LNCAP (cell line): Measurements from ENCODE around the gene CHCHD3.

Experiments used
- TF ChIP-seq, protein P1 (sequence below): fragments of 450-650 bp; IDR thresholded peaks from 2 replicates; pipeline ENCODE4 v1.5.1; 2017; ENCODE audit warnings: mild to moderate bottlenecking

The CHCHD3 gene

GRCh38 chr7:133040178-133040577, 41.7 kb downstream of the CHCHD3 start:
- TF ChIP-seq, protein P1, sequence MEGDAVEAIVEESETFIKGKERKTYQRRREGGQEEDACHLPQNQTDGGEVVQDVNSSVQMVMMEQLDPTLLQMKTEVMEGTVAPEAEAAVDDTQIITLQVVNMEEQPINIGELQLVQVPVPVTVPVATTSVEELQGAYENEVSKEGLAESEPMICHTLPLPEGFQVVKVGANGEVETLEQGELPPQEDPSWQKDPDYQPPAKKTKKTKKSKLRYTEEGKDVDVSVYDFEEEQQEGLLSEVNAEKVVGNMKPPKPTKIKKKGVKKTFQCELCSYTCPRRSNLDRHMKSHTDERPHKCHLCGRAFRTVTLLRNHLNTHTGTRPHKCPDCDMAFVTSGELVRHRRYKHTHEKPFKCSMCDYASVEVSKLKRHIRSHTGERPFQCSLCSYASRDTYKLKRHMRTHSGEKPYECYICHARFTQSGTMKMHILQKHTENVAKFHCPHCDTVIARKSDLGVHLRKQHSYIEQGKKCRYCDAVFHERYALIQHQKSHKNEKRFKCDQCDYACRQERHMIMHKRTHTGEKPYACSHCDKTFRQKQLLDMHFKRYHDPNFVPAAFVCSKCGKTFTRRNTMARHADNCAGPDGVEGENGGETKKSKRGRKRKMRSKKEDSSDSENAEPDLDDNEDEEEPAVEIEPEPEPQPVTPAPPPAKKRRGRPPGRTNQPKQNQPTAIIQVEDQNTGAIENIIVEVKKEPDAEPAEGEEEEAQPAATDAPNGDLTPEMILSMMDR: no peak

DNA sequence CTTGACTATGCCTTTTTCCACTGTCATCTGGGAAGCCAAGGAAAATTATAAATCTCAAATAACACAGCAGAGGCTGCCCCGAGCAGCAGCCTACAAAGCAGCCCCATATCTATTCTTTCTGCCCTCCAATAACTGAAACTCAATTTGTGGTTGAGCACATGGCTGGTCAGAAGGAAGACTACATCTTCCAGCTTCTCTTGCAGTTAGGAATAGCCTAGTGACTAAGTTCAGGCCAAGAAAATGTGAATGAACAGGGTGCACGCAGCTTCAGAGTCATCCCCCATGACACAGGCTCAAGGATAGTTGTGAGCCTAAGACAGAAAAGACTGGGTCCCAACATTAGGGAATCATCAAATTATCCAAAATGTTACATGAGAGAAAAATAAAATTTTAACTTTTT, 42.3 kb downstream of the CHCHD3 start:
- TF ChIP-seq, protein P1: no peak

DNA sequence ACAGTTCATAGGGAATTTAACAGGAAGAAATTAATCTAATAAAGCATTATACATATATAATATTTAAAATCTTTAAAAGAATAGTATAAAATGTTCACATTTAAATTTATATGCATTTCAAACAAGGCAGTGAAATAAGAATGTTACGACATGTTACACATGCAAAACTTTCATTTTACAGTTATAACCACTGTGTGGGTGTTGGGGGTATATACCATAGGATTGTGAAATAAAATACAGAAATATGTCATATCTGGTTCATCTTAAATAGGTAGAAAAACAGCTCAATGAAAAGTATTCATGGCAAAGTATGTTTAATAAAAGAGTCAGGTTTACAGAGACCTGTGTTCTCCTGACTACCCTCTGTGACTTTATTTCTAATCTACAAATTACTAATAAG, 45.6 kb downstream of the CHCHD3 start:
- TF ChIP-seq, protein P1: no peak

GRCh38 chr7:133030346-133030745, 51.5 kb downstream of the CHCHD3 start:
- TF ChIP-seq, protein P1: no peak

DNA sequence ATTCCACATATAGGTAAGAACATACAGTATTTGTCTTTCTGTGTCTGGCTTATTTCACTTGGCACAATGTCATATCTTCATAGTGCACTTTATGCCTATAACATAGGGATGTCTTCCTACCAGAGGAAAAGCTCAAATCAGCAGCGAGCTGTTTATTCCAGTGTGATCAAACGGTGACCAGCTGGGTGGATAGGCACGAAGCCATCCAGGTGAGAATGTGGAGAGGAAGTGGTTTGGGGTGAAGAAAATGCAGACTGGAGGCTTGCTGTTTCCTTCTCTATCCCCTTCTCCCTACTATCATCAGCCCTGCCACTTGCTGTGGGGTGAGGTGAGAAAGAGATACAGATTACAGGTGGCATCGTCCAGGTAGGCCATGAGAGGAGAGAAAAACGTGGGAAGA, 52.4 kb downstream of the CHCHD3 start:
- TF ChIP-seq, protein P1: no peak

DNA sequence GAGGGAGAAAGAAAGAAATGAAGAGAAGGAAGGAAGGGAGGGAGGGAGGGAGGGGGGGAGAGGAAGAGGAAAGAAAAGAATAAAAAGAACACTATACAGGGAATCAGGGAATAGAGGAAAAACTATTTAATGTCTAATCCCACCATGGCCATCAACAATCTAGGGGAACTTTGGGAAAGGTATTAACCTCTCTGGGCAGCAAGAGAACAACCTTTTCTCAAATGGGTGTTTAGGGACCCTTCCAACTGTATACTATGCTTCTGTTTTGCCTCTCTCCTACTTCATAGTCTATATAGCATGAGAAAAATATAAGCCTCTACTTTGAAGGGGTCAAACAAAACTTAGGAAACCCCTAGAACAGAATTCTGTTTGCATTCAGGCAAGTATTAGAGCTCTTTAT, 54.5 kb downstream of the CHCHD3 start:
- TF ChIP-seq, protein P1: no peak

DNA sequence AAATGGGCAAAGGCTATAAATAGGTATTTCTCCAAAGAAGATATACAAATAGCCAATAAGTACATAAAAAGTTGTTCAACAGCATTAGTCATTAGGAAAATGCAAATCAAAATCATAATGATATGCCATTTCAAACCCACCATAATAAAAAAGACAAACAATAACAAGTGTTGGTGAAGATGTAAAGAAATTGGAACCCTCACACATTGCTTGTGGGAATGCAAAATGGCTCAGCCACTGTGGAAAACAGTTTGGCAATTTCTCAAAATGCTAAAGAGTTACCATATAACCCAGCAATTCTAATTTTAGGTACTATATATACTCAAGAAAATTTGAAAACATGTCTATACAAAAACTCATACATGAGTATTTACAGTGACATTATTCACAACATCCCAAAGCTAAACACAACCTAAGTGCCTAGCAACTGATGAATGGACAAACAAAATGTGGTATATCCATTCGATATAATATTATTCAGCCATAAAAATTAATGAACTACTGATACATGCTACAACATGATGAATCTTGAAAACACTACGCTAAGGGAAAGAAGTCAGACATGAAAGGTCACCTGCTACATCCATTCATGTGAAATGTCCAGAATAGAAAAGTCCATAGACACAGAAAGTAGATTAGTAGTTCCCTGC, 55.6 kb downstream of the CHCHD3 start:
- TF ChIP-seq, protein P1: no peak

DNA sequence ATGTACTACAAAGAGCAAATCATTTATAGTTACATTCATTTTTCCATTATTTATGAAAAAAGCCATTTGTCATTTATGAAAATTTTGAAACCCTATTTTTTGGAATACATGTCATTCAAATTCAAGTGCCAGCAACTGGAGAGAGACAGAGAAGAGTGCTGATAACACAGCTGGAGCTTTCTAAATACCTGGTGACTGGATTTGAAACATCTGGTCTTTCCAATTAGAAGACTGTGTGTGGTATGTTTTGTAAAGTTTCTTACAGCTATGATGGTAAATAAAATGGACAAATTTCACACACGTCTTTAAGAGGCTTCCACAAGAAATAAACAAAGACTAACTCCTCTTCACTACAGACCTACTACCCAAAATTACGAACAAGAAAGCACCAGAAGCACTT, 56.8 kb downstream of the CHCHD3 start:
- TF ChIP-seq, protein P1: no peak
